ENCODE measurements around the gene HNRNPU.

DNA sequence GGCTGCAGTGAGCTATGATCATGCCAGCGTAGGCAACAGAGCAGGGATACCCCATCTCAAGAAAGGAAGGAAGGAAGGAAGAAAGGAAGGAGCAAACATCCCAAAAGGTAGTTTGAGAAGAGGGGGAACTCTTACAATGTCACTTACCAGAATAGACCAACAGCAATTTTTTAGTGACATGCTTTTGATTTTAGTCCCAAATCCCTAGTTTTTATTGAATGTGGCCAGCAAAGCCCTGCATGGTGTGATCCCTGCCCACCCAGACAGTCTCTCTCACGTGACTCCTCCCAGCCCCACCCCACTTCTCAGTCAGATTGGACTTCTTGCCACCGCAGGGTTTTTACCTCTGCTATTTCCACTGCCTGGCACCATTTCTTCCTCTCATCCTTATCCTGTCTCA is 39.8 kb upstream of the HNRNPU start:
- TF ChIP-seq POLR2A (IDR thresholded peaks at IDR 0.05) = no peak
- TF ChIP-seq CTCF (IDR thresholded peaks at IDR 0.05) = no peak
- TF ChIP-seq POLR2AphosphoS5 (IDR thresholded peaks at IDR 0.05) = no peak

Measured in breast epithelium (tissue), 3 donors.